ENCODE results near the gene NCOA3. TPM values are rescaled to one million over a fixed set of nuclear protein-coding genes. Genes with fewer than 3 reads are reported as not detected.

Gene NCOA3
- total and polyA plus RNA-seq, 2 donors (not counting 1 experiment from before 2014, with no cell fraction given): 22.3 to 23.1 TPM

- H3K4me3 ChIP-seq (replicated peaks in 1 of 4; ENCODE audit: control extremely low read depth in 1 of 4, insufficient read depth in 1 of 4, low read depth in 3 of 4, low read length in 4 of 4): no peak overlapping the region
- H4K20me1 ChIP-seq (ENCODE audit: control insufficient read depth, extremely low read depth, insufficient read depth, low read length): no peaks in the 10 kb centered on the region
- DNase-seq (ENCODE audit: low read depth in 2 of 2): no peak
- H3K36me3 ChIP-seq (ENCODE audit: control insufficient read depth, insufficient read depth, low read length): no peaks in the 10 kb centered on the region
- H2AFZ ChIP-seq (ENCODE audit: low read length): no peak overlapping the region
- H3K4me2 ChIP-seq (ENCODE audit: extremely low read depth, insufficient read depth, low read length): no peak overlapping the region
- H3K4me1 ChIP-seq (ENCODE audit: control insufficient read depth, extremely low read depth, insufficient read depth, low read length): no peaks in the 10 kb centered on the region
- H3K27me3 ChIP-seq (ENCODE audit: control insufficient read depth, insufficient read depth, low read length): no peaks in the 10 kb centered on the region
- no peaks in the 10 kb centered on the region for H3K9me3 ChIP-seq (ENCODE audit: control insufficient read depth, insufficient read depth, low read depth, low read length)
- TF ChIP-seq, protein P1, sequence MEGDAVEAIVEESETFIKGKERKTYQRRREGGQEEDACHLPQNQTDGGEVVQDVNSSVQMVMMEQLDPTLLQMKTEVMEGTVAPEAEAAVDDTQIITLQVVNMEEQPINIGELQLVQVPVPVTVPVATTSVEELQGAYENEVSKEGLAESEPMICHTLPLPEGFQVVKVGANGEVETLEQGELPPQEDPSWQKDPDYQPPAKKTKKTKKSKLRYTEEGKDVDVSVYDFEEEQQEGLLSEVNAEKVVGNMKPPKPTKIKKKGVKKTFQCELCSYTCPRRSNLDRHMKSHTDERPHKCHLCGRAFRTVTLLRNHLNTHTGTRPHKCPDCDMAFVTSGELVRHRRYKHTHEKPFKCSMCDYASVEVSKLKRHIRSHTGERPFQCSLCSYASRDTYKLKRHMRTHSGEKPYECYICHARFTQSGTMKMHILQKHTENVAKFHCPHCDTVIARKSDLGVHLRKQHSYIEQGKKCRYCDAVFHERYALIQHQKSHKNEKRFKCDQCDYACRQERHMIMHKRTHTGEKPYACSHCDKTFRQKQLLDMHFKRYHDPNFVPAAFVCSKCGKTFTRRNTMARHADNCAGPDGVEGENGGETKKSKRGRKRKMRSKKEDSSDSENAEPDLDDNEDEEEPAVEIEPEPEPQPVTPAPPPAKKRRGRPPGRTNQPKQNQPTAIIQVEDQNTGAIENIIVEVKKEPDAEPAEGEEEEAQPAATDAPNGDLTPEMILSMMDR (conservative IDR thresholded peaks at IDR 0.05 in 1 of 2, IDR thresholded peaks at IDR 0.05 in 1 of 2; ENCODE audit: low read depth in 1 of 2, low read length in 2 of 2): no peak
- no peak for TF ChIP-seq EZH2 (IDR thresholded peaks at IDR 0.05; ENCODE audit: low read length, missing control alignments)
- H3K27ac ChIP-seq (ENCODE audit: insufficient read depth, low read length): no peak overlapping the region
- H3K79me2 ChIP-seq (ENCODE audit: control insufficient read depth, insufficient read depth, low read length): no peaks in the 10 kb centered on the region
- no peak overlapping the region for H3K9ac ChIP-seq (ENCODE audit: insufficient read depth, low read length)
Measured at GRCh38 chr20:47661714-47662113, 160.0 kb downstream of the NCOA3 start.

GRCh38 chr20:47662483-47663353 is 161.0 kb downstream of the NCOA3 start:
- H3K27ac ChIP-seq (ENCODE audit: insufficient read depth, low read length): no peak overlapping the region
- no peaks in the 10 kb centered on the region for H3K36me3 ChIP-seq (ENCODE audit: control insufficient read depth, insufficient read depth, low read length)
- TF ChIP-seq, protein P1 (conservative IDR thresholded peaks at IDR 0.05 in 1 of 2, IDR thresholded peaks at IDR 0.05 in 1 of 2; ENCODE audit: low read depth in 1 of 2, low read length in 2 of 2): no peak
- TF ChIP-seq EZH2 (IDR thresholded peaks at IDR 0.05; ENCODE audit: low read length, missing control alignments): no peak
- H3K4me3 ChIP-seq (replicated peaks in 1 of 4; ENCODE audit: control extremely low read depth in 1 of 4, insufficient read depth in 1 of 4, low read depth in 3 of 4, low read length in 4 of 4): no peak overlapping the region
- H3K4me1 ChIP-seq (ENCODE audit: control insufficient read depth, extremely low read depth, insufficient read depth, low read length): no peaks in the 10 kb centered on the region
- H3K4me2 ChIP-seq (ENCODE audit: extremely low read depth, insufficient read depth, low read length): no peak overlapping the region
- no peaks in the 10 kb centered on the region for H3K27me3 ChIP-seq (ENCODE audit: control insufficient read depth, insufficient read depth, low read length)
- no peaks in the 10 kb centered on the region for H3K9me3 ChIP-seq (ENCODE audit: control insufficient read depth, insufficient read depth, low read depth, low read length)
- no peaks in the 10 kb centered on the region for H4K20me1 ChIP-seq (ENCODE audit: control insufficient read depth, extremely low read depth, insufficient read depth, low read length)
- DNase-seq (ENCODE audit: low read depth in 2 of 2): no peak
- no peak overlapping the region for H3K9ac ChIP-seq (ENCODE audit: insufficient read depth, low read length)
- H2AFZ ChIP-seq (ENCODE audit: low read length): no peak overlapping the region
- H3K79me2 ChIP-seq (ENCODE audit: control insufficient read depth, insufficient read depth, low read length): no peaks in the 10 kb centered on the region

DNA sequence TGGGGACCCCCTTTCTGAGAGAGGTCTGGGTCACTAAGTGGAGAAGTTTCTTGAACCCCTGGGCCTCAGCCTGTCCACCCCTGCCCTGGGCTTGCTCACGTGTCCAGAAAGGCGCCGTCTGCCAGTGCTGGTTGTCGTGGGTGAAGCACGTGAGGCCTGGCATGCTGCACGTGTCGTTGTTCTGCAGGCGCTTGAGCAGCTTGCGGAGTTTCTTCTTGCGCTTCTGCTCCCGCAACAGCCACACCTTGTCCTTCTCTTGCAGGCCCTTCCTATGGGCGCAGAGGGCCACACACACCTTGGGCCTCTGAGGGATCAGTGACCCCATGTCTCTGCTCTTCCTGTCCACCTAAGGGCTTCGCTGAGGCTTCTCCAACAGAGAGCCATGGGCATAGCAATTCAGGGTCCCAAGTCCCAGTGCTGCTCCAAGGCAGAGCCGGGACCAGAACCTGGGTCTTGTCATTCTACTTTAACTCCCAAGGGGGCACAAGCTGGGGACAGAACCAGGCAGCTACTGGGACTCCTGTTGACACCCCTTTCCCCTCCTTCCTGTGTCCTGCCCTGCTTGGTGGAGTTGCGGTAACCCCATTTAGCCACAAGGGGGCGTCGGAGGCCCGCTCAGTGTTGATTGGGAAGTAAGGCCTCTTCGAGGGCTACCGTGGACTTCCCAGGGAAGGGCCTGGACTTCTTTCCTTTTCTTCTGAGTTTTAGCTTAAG is 161.8 kb downstream of the NCOA3 start:
- Histone ChIP-seq H3K79me2 (ENCODE audit: control insufficient read depth, insufficient read depth, low read length) (no peaks in the 10 kb centered on the region), H3K9ac (ENCODE audit: insufficient read depth, low read length) (no peak overlapping the region), H4K20me1 (ENCODE audit: control insufficient read depth, extremely low read depth, insufficient read depth, low read length) (no peaks in the 10 kb centered on the region), H3K9me3 (ENCODE audit: control insufficient read depth, insufficient read depth, low read depth, low read length) (no peaks in the 10 kb centered on the region), H3K4me1 (ENCODE audit: control insufficient read depth, extremely low read depth, insufficient read depth, low read length) (no peaks in the 10 kb centered on the region), H3K27me3 (ENCODE audit: control insufficient read depth, insufficient read depth, low read length) (no peaks in the 10 kb centered on the region), H3K27ac (ENCODE audit: insufficient read depth, low read length) (no peak overlapping the region), H3K4me3 (replicated peaks in 1 of 4; ENCODE audit: control extremely low read depth in 1 of 4, insufficient read depth in 1 of 4, low read depth in 3 of 4, low read length in 4 of 4) (no peak overlapping the region), H3K36me3 (ENCODE audit: control insufficient read depth, insufficient read depth, low read length) (no peaks in the 10 kb centered on the region), H2AFZ (ENCODE audit: low read length) (no peak overlapping the region), H3K4me2 (ENCODE audit: extremely low read depth, insufficient read depth, low read length) (no peak overlapping the region)
- DNase-seq (ENCODE audit: low read depth in 2 of 2): peak; percentile 62 to 76
- TF ChIP-seq EZH2 (IDR thresholded peaks at IDR 0.05; ENCODE audit: low read length, missing control alignments): no peak
- TF ChIP-seq, protein P1 (conservative IDR thresholded peaks at IDR 0.05 in 1 of 2, IDR thresholded peaks at IDR 0.05 in 1 of 2; ENCODE audit: low read depth in 1 of 2, low read length in 2 of 2): peak; percentile 96 to 97
